HG03432 (cell line): ENCODE results near the gene RRAGC.

Experiments used
- ATAC-seq: cut with Tn5 transposase; IDR thresholded peaks from one replicate; pipeline ENCODE4 v1.9.1; 2021; ENCODE audit warnings: mild to moderate bottlenecking, moderate library complexity; ENCODE audit not compliant: unreplicated experiment

The RRAGC gene

DNA sequence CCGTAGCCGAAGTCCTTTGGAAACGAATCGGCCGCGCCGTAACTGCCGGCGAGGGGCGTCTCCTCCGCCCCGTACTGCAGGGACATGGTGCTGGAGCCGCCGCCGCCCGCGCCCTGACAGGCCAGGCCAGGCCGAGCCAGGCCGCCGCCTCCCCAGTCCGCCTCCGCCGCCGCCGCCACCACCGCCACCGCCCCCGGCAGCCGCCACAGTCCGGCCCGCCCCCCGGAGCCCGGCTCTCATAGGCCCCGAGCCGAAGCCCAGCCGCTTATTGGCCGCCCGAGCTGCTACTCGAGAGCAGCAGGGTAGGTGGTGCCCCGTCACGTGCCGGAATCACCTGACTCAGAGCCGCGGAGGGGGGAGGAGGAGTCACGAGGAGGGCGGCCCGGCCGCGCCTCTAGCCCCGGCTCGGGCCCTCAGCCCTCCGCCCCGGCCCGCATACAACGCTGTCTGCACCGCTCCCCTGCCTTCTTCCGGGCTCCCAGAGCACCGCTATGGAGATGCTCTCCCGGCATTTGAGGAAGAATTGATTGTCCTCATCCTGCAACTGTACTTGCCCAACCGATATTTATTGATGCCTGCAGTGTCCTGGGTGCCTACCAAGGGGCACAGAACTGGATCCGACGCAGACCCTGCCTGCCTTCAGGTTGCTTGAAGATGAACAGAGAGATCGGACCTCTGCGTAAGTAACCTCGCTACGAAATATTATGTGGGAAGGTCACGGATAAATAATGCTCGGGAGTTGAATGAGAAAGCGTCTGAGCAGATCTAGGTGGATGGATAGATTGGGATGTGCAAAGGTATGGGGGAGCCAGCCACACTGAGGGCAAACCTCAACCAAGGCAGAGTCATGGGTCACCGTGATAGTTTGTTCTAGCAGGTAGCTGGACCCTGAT is at the start of gene RRAGC:
RRAGC (minus strand) TSS at position 212 of the 893 bp plus-strand sequence; CDS start at position 86, 126 bp downstream.
- peak; percentile 91 for ATAC-seq

DNA sequence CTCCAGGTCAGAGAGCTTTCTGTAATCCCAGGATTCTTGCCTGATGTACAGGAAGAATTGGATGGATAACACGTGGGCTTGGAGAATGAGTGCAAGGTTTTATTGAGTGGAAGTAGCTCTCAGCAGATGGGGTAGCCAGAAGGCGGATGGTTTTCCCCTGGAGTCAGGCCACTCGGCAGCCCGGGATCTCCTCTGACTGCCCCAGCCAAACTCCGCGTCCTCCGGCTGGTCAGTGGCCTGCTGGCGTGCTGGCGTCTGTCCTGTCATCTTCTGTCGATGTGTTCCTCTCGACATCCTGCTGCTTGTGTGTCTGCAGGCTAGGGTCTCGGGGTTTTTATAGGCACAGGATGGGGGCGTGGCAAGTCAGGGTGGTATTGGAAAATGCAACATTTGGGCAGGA is 49.2 kb upstream of the RRAGC start:
- no peak for ATAC-seq

DNA sequence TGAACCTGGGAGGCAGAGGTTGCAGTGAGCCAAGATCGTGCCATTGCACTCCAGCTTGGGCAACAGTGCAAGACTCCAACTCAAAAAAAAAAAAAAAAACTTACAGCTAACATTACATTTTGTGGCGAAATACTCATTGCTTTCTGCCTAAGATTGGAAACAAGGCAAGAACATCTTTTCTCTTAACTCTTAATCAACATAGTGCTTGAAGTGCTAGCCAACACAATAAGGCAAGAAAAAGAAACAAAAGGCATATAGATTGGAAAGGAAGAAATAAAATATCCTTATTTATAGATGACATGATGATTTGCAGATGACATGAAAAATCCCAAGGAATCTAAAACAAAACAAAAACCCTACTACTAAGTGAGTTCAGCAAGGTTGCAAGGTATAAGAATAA is 46.4 kb upstream of the RRAGC start:
- ATAC-seq: no peak

DNA sequence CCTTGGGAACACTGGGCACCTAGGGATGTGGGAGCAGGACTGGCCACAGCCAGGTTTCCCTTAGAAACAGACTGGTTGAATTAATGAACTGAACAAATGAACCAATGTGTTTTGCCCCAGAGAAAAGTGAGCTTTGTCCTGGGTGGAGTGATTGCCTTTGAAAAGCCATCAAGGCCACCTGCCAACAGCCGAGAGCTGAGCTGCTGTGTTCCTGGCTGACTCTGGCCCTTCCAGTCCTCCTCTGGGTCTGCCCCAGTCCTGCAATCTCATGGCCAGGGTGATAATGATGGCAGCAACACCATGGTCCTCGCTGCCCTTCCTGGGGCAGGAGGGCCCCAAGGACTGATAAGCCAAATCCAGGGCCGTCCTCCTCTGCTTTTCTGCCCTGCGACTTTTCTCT is 40.0 kb upstream of the RRAGC start:
- ATAC-seq: no peak

- ATAC-seq: no peak
Measured at GRCh38 chr1:38898653-38899230, 39.2 kb upstream of the RRAGC start.

GRCh38 chr1:38896169-38896568 is 36.6 kb upstream of the RRAGC start:
- no peak for ATAC-seq

GRCh38 chr1:38892976-38893375 is 33.4 kb upstream of the RRAGC start:
- no peak for ATAC-seq

GRCh38 chr1:38891753-38892152 is 32.2 kb upstream of the RRAGC start:
- no peak for ATAC-seq

- ATAC-seq: no peak
Measured at GRCh38 chr1:38889589-38889988, 30.0 kb upstream of the RRAGC start.

- ATAC-seq: no peak
Measured at GRCh38 chr1:38888423-38889333, 29.1 kb upstream of the RRAGC start.

DNA sequence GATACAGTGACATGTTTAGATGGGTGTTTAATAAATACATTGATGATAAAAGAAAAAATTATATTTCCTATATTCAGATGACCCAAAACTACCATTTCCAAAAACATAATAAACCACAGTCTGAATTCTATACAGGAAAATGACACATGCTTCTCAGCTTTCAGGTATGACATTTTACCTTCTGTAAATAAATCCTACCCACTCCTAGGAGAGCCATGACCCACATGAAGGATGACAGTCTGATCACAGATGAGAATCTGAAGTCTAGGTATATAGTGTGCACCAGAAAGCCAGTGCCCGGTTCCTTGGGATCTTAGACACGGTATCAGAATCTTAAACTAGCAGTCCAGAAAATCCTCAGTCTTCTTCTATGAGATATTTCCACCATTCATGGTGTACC is 25.5 kb upstream of the RRAGC start:
- ATAC-seq: no peak

- ATAC-seq: no peak
Measured at GRCh38 chr1:38881487-38881886, 21.9 kb upstream of the RRAGC start, which contains the start of gene GJA9. TSS of gene GJA9 (minus strand) at chr1:38881587. CDS start at chr1:38876098, 5,489 bp downstream.

DNA sequence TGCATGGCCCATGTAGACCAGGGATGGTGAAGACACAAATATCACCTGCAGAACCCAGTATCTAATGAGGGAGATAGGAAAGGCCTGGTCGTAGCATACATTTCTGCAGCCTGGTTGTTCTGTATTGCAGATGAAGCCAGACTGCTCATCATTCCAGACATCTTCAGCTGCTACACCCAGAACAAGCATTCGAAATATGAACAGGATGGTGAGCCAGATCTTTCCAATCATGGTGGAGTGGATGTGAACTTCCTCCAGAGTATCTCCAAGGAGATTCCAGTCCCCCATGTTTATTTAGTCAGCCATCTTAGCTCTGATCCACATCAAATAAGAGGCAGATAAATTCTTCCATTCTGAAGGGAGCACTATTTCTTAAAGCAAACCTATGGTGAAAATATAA is 16.2 kb upstream of the RRAGC start:
- no peak for ATAC-seq

- ATAC-seq: peak; percentile 94
Measured at GRCh38 chr1:38873027-38873969, 13.7 kb upstream of the RRAGC start, which contains the start of gene MYCBP. TSS of gene MYCBP (minus strand) at chr1:38873348. CDS start at chr1:38873305, 43 bp downstream.

GRCh38 chr1:38872401-38873026 is 12.9 kb upstream of the RRAGC start:
- peak; percentile 31 for ATAC-seq

DNA sequence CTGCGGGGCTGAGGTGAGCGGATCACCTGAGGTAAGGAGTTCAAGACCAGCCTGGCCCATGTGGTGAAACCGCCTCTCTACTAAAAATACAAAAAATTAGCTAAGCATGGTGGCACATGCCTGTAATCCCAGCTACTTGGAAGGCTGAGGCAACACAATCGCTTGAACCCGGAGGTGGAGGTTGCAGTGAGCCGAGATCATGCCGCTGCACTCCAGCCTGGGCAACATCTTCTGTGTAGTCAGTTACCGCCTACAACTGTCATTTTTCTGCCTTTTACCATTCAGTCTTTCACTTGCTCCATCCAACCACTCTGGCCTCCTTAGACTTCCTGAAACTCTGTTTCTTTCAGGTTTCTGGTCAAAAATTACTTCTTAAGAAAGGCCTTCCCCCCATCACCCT is 11.4 kb upstream of the RRAGC start:
- ATAC-seq: no peak

GRCh38 chr1:38867208-38867607 is 7.6 kb upstream of the RRAGC start:
- ATAC-seq: no peak

GRCh38 chr1:38865112-38865715 is 5.6 kb upstream of the RRAGC start:
- no peak for ATAC-seq

DNA sequence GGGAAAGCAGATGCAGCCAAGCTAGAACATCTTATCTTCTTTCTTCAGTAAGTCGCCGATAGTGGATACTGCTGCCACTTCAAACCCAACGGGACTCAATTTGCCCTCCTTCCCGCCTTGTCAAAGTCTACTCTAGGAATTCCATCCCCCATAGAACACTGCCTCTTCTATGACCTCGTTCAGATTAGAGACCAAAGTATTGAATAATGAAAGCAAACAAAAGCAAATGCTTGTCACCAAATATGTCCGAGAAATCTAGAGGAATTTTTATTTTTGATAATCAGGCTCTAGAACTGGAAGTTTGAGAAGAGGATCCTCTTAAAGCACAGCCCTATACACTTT is 853 bp upstream of the RRAGC start:
- no peak for ATAC-seq
